Endothelial cell of umbilical vein (primary cell): ENCODE results near the gene HDAC1. TPM values are rescaled to one million over a fixed set of nuclear protein-coding genes. Genes with fewer than 3 reads are reported as not detected.

Experiments used
- BruUV-seq: library from RNA; stranded (reverse); fragments of 400-500 nt; replicated peaks from 2 replicates; lab custom pipeline; 2021; lab: Mats Ljungman, UMichigan
- CTCF ChIA-PET: fragments of 300-600, 350-600 bp; sonication (Branson Sonifier 250); formaldehyde crosslinking; loops from one replicate; lab custom pipeline; 2021; ENCODE audit warnings: antibody characterized with exemption, inconsistent platforms; lab: Charles Lee
- POLR2A ChIA-PET: fragments of 300-600, 350-600 bp; sonication (Branson Sonifier 250); formaldehyde crosslinking; loops from one replicate; lab custom pipeline; 2021; ENCODE audit warnings: antibody characterized with exemption, inconsistent platforms; lab: Charles Lee
- DNase-seq: peaks from one replicate; pipeline ENCODE4 v3.0.0-alpha.2; 2011; ENCODE audit warnings: low read depth, low spot score
- FAIRE-seq: peaks from 2 replicates; lab custom pipeline; 2011; peaks lifted over from hg19 to GRCh38; lab: Jason Lieb, UNC
- H2AFZ ChIP-seq: 2 replicates; pipeline ENCODE4 v1.6.0; 2012; ENCODE audit warnings: low read depth, low read length, control low read depth, inconsistent platforms
- H3K27ac ChIP-seq: 2 replicates; pipeline ENCODE4 v1.5.1; 2011; ENCODE audit warnings: low read depth, mild to moderate bottlenecking, control low read depth, low read length, moderate library complexity; ENCODE audit not compliant: insufficient read depth
- H3K27me3 ChIP-seq, 2 experiments: 2 replicates each; pipeline versions ENCODE4 v1.6.0 to v1.6.1; 2011; ENCODE audit warnings: low read length in 2 of 2, mixed read lengths in 1 of 2; ENCODE audit not compliant: control insufficient read depth in 2 of 2, insufficient read depth in 2 of 2
- H3K36me3 ChIP-seq, 2 experiments: 2 replicates in 1 of 2; 3 replicates in 1 of 2; pipeline ENCODE4 v1.5.1; 2011; ENCODE audit warnings: low read length in 2 of 2, mild to moderate bottlenecking in 1 of 2, moderate library complexity in 1 of 2; ENCODE audit not compliant: control insufficient read depth in 2 of 2, insufficient read depth in 2 of 2; ENCODE audit errors: extremely low read depth in 1 of 2
- H3K4me1 ChIP-seq: 3 replicates; pipeline ENCODE4 v1.5.1; 2011; ENCODE audit warnings: mild to moderate bottlenecking, low read length; ENCODE audit not compliant: control insufficient read depth, insufficient read depth; ENCODE audit errors: extremely low read depth
- H3K4me2 ChIP-seq: 2 replicates; pipeline ENCODE4 v1.6.1; 2011; ENCODE audit warnings: low read length, control low read depth, mixed read lengths; ENCODE audit not compliant: insufficient read depth
- H3K4me3 ChIP-seq, 3 experiments: fragments of 200-600 bp in 1 of 3; sonication (generic), shearing (Covaris generic) in 1 of 3; replicated peaks in 1 of 3; 2 replicates each; pipeline ENCODE4 v1.5.1; 2011 to 2016; ENCODE audit warnings: control low read depth in 3 of 3, low read length in 3 of 3, mild to moderate bottlenecking in 2 of 3, inconsistent platforms in 1 of 3, low read depth in 1 of 3, moderate library complexity in 1 of 3; ENCODE audit not compliant: insufficient read depth in 1 of 3
- H3K79me2 ChIP-seq: 2 replicates; pipeline ENCODE4 v1.6.0; 2012; ENCODE audit warnings: low read length, inconsistent platforms; ENCODE audit not compliant: control insufficient read depth, insufficient read depth
- H3K9ac ChIP-seq: replicated peaks from 2 replicates; pipeline ENCODE3; 2011; ENCODE audit warnings: low read length, control low read depth; ENCODE audit not compliant: insufficient read depth; ENCODE audit errors: extremely low read depth
- H3K9me1 ChIP-seq: replicated peaks from 3 replicates; pipeline ENCODE4 v1.6.0; 2011; ENCODE audit warnings: mild to moderate bottlenecking, low read length; ENCODE audit not compliant: control insufficient read depth, insufficient read depth; ENCODE audit errors: extremely low read depth
- H3K9me3 ChIP-seq: replicated peaks from 2 replicates; pipeline ENCODE4 v1.5.1; 2012; ENCODE audit warnings: low read length, inconsistent platforms; ENCODE audit not compliant: control insufficient read depth, insufficient read depth
- H4K20me1 ChIP-seq: replicated peaks from 2 replicates; pipeline ENCODE3; 2011; ENCODE audit warnings: mild to moderate bottlenecking, low read length; ENCODE audit not compliant: control insufficient read depth, insufficient read depth; ENCODE audit errors: extremely low read depth
- EZH2 ChIP-seq: IDR thresholded peaks from 2 replicates; pipeline ENCODE4 v1.6.1; 2012; ENCODE audit warnings: borderline replicate concordance, low read depth, mild to moderate bottlenecking, moderate library complexity, low read length, inconsistent platforms; ENCODE audit not compliant: severe bottlenecking
- FOS ChIP-seq: IDR thresholded peaks from 2 replicates; pipeline ENCODE4 v1.6.1; 2011; ENCODE audit warnings: mild to moderate bottlenecking, low read length, moderate library complexity, borderline replicate concordance; ENCODE audit not compliant: insufficient read depth
- GATA2 ChIP-seq: IDR thresholded peaks from 2 replicates; pipeline ENCODE4 v1.7.0; 2011; ENCODE audit warnings: low read depth, mild to moderate bottlenecking, moderate library complexity, mixed read lengths, low read length; ENCODE audit not compliant: insufficient read length, insufficient read depth
- JUN ChIP-seq: IDR thresholded peaks from 2 replicates; pipeline ENCODE4 v1.6.1; 2011; ENCODE audit warnings: borderline replicate concordance, low read depth; ENCODE audit not compliant: insufficient read length, insufficient read depth
- MAX ChIP-seq: IDR thresholded peaks from 2 replicates; pipeline ENCODE4 v1.6.1; 2011; ENCODE audit not compliant: insufficient read depth, insufficient read length
- MYC ChIP-seq: IDR thresholded peaks from one replicate; pipeline ENCODE4 v1.6.1; 2011; ENCODE audit warnings: mild to moderate bottlenecking, low read depth, low read length
- POLR2A ChIP-seq: IDR thresholded peaks from 2 replicates; pipeline ENCODE4 v1.6.1; 2012; ENCODE audit warnings: low read depth, mild to moderate bottlenecking, control low read depth, low read length
- POLR2AphosphoS5 ChIP-seq: IDR thresholded peaks from 2 replicates; pipeline ENCODE4 v1.6.1; 2012; ENCODE audit warnings: low read depth, mild to moderate bottlenecking, control low read depth, low read length, moderate library complexity; ENCODE audit not compliant: insufficient read depth
- dilution Hi-C: fragments of 300-500 bp; cut with MboI; formaldehyde crosslinking; loops from one replicate; pipeline ENCODE4 v1.15.0; 2019; ENCODE audit warnings: low sequenced_read_pairs; ENCODE audit not compliant: extremely low pct_ligation_motif_present
- intact Hi-C: fragments of 100-400 bp; cut with micrococcal nuclease; formaldehyde crosslinking; loops from one replicate; pipeline ENCODE4 v1.10.0; 2022
- polyA plus RNA-seq, 4 experiments: library from polyadenylated mRNA; depleted of rRNA in 3 of 4; stranded (reverse) in 3 of 4; unstranded in 1 of 4; fragments of >200 nt; gene quantifications; 2 replicates each; pipeline versions ENCODE4 v1.2.1 to v1.2.3, GENCODE V29; 2011 to 2012; ENCODE audit warnings: missing spikeins in 1 of 4
- total RNA-seq: library from RNA; stranded (reverse); gene quantifications from 2 replicates; pipeline ENCODE4 v1.2.3, GENCODE V29; 2021
- TF ChIP-seq, protein P1 (sequence below), 2 donors: IDR thresholded peaks; 1 replicate in 1 of 2; 2 replicates in 1 of 2; pipeline ENCODE4 v1.5.1; 2011; ENCODE audit warnings: low read length in 2 of 2, mild to moderate bottlenecking in 2 of 2, moderate library complexity in 2 of 2, control low read depth in 1 of 2, inconsistent platforms in 1 of 2, low read depth in 1 of 2; ENCODE audit not compliant: insufficient read depth in 1 of 2; ENCODE audit errors: extremely low read depth in 1 of 2

Gene HDAC1
- total and polyA plus RNA-seq, 2 donors (not counting 3 experiments of a cell fraction or from before 2014, with no cell fraction given), result 138 to 141 TPM

DNA sequence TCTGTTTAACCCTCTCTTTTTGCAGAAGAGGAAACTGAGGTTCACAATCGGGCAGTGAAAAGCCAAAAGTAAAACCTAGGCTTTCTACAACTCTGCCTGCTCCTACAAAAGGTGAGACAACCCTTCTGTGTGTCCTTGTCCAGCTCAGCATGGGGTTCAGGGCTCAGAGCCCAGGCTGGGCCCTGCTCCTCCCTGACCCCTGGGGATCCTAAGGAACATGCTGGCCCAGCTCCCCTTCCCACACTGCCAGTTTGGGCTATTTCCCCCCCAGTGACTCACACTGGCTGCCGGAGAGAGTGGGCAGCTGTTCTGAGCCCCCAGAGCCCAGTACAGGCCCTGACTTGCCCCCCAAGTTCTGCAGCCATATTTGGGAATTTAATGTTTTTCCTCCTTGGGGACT is 61.5 kb downstream of the HDAC1 start:
- dilution Hi-C loops (no loop called here), intact Hi-C loops (no loop called here)
- Histone ChIP-seq H3K36me3 (no peaks in the 10 kb centered on the region), H3K9me1 (no peaks in the 10 kb centered on the region), H3K9ac (no peak overlapping the region), H3K27me3 (no peaks in the 10 kb centered on the region), H3K4me2 (no peak overlapping the region), H3K79me2 (no peaks in the 10 kb centered on the region), H3K4me1 (peaks cover 32% of the 10 kb centered on the region), H3K27ac (no peak overlapping the region), H3K9me3 (no peaks in the 10 kb centered on the region), H4K20me1 (no peaks in the 10 kb centered on the region), H3K4me3 (no peak overlapping the region), H2AFZ (no peak overlapping the region)
- DNase-seq, result no peak
- ChIA-PET POLR2A (interaction anchor here (4.4 kb wide), 1 partner anchor 18 kb away, joined by 50 read pairs; the partner anchor contains the start of gene MARCKSL1), CTCF (interaction anchor here (1.0 to 2.8 kb wide), 5 partner anchors 10 to 138 kb away, joined by 3 to 9 read pairs (median 5); partner anchors contain the start of genes MARCKSL1 and TSSK3)
- TF ChIP-seq, protein P1, sequence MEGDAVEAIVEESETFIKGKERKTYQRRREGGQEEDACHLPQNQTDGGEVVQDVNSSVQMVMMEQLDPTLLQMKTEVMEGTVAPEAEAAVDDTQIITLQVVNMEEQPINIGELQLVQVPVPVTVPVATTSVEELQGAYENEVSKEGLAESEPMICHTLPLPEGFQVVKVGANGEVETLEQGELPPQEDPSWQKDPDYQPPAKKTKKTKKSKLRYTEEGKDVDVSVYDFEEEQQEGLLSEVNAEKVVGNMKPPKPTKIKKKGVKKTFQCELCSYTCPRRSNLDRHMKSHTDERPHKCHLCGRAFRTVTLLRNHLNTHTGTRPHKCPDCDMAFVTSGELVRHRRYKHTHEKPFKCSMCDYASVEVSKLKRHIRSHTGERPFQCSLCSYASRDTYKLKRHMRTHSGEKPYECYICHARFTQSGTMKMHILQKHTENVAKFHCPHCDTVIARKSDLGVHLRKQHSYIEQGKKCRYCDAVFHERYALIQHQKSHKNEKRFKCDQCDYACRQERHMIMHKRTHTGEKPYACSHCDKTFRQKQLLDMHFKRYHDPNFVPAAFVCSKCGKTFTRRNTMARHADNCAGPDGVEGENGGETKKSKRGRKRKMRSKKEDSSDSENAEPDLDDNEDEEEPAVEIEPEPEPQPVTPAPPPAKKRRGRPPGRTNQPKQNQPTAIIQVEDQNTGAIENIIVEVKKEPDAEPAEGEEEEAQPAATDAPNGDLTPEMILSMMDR (IDR thresholded peaks at IDR 0.05; ENCODE audit: extremely low read depth in 1 of 2, insufficient read depth in 1 of 2, low read depth in 1 of 2, low read length in 2 of 2), result no peak
- TF ChIP-seq POLR2AphosphoS5, result no peak
- TF ChIP-seq FOS, result no peak
- no peak for TF ChIP-seq MYC
- no peak for TF ChIP-seq POLR2A
- TF ChIP-seq EZH2, result no peak
- no peak for TF ChIP-seq GATA2
- TF ChIP-seq MAX, result no peak
- no peak for TF ChIP-seq JUN
- BruUV-seq, result no TSS peak
- no peak for FAIRE-seq
